HG03135 (cell line): ENCODE results near the gene RCC1.
A peak's percentile ranks its signal among the peaks of the same experiment; 100 is the strongest.
"Not testable (repeated sequence)": the region's sequence is repeated elsewhere in the genome, so short reads cannot be mapped to it uniquely, and the experiment has no call there.

ENCODE experiments used
- ATAC-seq: cut with Tn5 transposase; IDR thresholded peaks from one replicate; pipeline ENCODE4 v1.9.1; 2021; ENCODE audit warnings: mild to moderate bottlenecking, moderate library complexity; ENCODE audit not compliant: unreplicated experiment

The RCC1 gene

DNA sequence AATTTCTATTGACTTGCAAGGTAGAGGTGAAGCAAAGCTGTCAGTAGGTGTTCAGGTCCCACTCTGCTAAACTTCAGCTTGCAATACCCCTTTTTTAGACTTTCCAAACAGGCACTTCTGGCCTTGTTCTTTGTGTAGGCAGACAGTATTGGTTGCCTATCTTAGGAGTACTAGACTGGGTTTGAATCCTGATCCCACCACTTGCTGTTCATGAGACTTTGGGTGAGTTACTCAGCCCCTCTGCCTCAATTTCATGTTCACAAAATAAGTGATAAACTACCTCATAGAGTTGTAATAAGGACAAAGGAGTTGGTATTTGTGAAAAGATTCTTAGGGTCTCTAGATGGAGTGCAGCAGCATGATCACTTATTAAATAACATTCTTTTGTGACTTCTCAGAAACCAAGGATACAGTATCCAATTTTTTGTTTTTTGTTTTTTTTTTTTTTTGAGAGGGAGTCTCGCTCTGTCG, 5.2 kb downstream of the RCC1 start:
- ATAC-seq, result no peak

DNA sequence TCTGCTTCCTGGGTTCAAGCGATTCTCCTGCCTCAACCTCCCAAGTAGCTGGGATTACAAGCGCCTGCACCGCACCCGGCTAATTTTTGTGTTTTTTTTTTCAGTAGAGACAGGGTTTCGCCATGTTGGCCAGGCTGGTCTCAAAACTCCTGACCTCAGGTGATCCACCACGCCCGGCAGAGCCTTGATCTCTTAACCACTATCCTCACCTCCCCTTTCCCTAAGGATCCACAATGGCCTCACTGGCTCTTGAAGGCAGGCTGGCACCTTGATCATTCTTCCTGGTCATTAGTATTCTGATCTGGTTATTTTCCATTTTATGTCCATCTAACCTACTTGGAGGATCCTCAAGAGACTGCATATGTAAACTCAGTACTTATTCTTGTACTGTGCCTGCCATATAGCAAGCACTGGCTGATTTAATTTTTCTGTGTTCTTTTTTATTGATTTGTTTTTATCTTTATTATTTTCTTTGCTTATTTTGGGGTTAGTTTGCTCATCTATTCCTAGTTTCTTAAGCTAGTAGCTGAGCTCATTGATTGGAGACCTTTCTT, 6.3 kb downstream of the RCC1 start:
- ATAC-seq, result no peak

DNA sequence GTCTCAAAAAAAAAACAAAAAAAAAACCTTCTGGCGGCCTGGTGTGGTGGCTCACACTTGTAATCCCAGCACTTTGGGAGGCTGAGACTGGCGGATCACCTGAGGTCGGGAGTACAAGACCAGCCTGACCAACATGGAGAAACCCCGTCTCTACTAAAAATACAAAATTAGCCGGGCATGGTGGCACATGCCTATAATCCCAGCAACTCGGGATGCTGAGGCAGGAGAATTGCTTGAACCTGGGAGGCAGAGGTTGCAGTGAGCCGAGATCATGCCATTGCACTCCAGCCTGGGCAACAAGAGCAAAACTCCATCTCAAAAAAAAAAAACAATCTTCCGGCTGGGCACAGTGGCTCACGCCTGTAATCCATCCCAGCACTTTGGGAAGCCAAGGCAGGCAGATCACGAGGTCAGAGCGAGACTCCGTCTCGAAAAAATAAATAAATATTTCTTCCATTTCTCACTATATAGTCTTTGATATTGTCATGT, 8.6 kb downstream of the RCC1 start:
- ATAC-seq, result not testable (repeated sequence)

DNA sequence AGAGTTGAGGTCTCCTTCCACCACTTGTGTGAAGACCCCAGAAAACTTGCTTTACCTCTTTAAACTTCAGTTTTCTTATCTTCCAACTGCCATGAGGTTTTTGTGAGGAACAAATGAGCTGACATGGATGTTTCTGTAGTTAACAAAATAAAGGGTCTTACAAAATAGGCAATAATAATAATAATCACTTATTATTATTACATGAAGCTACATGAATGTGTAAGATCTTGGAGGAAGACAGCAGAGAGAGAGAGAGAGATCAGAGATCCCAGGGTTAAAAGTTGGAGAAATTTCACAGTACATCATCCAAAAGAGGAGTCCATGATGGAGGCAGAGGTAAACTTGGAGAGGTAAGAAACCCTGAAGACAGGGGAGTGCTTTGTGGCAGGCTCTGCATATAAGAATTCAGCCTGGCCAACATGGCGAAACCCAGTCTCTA, 10.7 kb downstream of the RCC1 start:
- ATAC-seq, result no peak

DNA sequence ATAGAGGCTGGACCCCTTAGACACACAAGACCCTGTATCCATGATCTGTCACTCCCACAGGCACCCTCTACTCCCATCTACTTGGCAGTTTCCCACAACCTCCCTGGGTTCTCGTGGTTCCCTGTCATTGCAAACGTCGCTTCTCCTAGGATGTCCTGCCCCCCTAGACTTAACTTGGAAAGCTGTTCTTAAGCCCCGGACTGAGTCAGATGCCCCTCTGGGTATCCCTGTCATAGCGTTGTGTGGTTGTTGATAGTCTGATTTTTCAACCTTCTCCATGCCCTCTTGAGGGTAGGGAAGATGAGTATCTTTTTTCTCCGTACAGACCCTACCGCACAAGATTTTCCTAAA, 11.8 kb downstream of the RCC1 start:
- no peak for ATAC-seq

DNA sequence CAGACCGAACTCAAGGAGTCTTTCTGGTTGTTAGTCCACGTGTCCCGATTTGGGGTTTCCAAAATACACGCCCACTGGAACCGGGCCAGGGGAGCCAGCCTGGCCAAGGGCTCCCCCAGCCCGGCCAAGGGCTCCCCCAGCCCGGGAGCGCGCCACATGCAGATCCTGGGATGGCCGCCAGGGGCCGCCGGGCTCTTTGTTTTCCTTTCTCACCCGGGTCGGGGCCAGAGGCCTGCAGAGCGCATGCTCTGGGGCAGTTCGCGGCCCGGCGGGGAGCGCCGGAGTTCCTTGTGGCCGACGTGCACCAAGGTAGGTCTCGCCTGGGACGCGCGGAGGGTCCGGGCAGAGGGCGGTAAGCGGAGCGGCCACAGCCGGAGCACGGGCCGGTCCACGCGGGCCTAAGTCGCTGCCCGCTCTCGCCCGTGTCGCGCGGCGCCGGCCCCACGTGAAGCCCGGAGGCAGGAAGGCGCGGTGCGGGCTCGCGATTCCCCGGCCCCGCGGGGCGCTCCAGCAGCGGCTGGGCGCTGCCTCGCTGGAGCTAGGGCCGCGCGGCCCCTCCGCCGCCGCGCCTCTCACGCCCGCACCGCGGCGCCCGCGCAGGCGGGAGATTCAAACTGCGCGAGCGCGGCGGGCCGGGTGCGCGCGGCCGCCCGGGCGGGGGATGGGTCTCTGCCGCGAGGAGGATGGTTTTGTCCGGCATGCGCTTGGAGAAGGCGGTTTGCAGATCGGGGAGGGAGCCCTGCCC, 12.3 kb downstream of the RCC1 start:
- ATAC-seq, result peak; percentile 66

DNA sequence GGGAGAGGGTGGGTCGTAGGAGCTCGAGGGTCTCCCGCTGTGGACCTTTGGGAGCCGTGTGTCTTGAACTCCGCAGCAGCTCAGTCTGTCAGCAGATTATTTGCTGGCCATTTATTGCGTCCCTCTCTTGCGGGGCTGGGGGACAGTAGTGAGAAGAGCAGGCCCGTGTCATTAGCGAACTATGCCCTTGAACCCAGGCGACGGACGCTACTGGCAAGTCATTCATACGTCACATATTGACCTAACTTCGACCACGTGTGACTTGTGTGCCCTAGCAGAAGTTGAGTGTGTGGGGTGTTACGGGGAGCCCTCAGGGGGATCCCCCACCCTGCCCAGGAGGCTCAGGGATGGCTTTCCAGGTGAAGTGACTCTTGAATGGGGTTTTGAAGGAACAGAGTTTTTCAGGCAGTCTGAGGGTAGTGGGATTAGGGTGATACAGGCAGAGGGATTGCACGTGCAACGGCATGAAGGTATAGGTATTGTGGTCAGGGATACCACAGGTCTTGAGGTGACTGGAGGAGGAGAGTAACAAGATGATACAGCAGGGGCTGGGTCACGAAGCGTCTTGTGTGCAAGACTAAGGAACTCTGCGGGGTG, 13.0 kb downstream of the RCC1 start:
- peak; percentile 26 for ATAC-seq

DNA sequence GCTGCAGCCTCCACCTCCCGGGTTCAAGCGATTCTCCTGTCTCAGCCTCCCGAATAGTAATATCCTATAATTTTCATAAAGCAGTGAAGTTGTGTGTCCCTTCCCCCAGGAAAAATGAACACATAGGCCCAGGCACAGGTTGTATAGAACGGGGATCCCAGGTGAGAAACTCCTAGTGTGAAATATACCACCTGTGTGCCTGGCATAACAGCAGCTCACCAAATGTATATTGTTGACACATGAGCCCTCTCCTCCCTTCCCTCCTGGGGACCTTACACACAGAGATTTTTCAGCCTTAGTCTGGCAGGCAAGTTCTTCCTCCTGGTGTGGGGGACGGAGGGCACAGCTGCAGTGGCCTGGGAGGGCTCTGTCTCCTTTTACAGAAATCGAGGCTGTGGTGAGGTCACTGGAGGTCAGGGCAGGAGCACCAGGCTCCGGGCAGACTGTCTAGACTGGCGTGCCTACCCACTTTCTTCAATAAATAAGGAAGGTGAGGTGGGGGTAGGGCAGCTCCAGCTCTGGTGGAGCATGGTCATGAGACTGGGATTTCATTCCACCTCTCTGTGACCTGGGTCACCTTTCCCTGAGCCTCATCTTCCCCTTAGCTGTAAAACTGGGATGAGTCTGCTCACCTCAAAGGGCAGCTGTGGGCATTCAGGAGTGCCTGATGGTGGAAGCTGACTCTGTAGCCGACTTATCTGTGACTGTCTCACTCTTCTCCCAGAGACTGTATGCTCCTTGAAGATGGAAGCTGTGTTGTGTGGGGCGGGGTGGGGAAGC, 14.3 kb downstream of the RCC1 start:
- ATAC-seq, result no peak

DNA sequence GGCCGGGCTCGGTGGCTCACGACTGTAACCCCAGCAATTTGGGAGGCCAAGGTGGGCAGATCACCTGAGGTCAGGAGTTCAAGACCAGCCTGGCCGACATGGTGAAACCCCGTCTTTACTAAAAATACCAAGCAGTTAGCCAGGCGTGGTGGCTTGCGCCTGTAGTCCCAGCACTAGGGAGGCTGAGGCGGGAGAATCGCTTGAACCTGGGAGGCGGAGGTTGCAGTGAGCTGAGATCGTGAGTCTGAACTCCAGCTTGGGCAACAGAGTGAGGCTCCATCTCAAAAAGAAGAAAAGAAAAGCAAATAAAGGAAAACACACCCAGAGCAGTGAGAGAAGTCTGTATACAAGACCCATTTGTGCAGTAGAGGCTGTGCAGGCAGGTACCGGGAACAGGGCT, 15.0 kb downstream of the RCC1 start:
- not testable (repeated sequence) for ATAC-seq

DNA sequence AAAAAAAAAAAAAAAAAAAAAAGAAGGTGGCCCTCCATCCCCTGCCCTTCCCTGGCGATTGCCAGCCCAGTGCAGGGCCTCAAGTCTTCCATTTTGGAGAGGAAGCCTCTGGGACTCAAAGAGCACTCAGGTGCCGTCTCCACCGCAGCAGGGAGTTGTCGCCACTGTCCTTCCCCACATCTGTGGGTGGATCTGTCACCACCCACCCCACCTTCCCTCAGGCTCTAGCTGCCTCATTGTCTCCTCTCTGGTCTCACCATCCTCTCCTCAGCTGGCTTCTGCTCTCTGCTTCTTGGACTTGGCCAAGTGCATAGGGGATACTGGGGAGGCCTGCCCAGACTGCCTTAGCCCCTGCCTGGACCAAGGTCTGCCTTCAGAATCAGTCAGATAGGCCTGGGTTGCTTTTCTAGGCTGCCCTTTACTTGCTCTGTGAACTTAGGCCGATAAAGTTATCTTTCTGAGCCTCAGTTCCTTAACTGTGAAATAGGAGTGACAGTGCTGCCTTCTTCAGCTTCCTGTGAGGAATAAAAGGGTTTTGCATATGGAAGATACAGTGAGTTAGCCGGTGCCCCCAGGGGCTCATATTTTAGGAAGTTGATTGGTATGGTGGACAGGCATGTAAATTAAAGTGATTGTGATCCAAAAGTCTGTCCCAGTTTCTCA, 15.8 kb downstream of the RCC1 start:
- ATAC-seq, result no peak

DNA sequence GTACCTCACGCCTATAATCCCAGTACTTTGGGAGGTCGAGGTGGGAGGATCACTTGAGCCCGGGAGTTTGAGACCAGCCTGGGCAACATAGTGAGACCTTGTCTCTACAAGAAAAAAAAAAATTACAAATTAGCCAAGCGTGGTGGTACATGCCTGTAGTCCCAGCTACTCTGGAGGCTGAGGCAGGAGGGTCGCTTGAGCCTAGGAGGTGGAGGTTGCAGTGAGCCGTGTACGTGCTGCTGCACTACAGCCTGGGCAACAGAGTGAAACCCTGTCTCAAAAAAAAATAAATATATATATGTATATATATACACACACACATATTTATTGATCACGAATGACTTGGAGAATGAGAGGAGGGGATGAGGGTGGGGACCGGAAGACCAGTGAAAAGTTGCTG, 16.7 kb downstream of the RCC1 start:
- not testable (repeated sequence) for ATAC-seq

DNA sequence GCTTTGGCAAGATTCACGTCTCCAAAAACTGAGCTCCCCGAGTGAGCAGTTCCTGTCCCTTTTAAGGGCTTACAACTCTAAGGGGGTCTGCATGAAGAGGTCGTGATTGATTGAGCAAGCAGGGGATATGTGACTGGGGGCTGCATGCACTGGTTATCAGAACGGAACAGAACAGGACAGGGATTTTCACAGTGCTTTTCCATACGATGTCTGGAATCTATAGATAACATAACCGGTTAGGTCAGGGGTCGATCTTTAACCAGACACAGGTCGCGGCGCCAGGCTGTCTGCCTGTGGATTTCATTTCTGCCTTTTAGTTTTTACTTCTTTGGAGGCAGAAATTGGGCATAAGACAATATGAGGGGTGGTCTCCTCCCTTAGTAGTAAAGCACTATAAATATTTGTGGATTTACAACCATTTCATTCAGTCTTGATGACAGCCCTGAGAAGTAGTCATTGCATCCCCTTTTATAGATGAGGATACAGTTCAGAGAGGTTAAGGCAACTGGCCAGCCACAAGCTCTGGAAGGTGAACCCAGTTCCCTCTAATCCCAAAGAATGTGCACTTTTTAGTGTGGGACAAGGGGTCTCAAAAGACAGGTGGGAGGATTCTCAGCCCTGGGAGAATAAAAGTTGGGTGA, 19.3 kb downstream of the RCC1 start:
- not testable (repeated sequence) for ATAC-seq

DNA sequence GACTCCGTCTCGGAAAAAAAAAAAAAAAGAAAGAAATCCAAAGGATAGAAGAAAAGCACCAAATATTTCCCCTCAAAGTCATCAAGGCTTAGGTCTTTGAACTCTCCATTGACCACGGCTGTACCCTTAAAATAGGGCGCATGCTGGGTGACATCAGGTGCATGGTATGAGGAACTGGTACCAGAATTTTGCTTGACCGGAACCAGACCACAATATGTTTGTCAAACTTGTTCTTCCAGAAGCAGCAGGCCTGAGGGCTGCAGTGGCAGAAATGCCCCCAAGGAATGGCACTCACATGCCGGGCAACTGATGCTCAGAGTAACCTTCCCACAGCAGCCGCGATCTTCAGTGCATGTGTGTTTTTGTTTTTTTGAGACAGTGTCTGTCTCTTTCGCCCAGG, 21.0 kb downstream of the RCC1 start:
- ATAC-seq, result no peak

DNA sequence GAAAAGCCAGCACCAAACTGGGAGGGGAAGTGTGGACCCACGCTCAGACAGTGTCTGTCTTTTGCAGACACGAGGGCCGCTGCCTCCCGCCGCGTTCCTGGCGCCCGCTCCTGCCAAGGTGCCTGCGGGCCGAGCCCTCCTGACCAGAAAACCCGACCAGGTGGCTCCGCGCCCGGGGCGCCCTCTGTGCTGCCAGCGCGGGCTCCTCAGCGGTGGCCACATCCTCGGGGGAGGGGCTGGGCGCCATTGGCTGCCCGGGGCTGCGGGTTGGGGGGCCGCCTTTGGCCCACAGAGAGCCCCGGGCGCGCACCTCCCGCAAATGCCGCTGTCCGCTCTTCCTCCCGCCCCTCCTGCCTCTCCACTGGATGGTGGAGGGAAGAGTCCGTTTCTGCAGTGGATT, 24.6 kb downstream of the RCC1 start:
- ATAC-seq, result no peak

DNA sequence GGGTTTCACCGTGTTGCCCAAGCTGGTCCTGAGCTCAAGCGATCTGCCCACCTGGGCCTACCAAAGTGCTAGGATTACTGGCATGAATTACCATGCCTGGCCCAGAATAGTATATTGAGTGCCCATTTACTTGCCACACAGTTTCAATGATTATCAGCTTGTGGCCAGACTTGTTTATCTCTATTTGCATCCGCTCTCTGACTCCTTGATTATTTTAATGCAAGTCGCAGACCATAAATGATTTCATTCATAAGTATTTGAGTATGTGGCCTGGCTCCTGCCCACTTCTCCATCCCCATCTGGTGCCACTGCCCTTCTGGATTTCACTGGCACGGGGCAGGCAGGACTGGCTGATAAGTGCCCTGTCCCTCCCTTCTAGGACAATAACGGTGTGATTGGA, 28.8 kb downstream of the RCC1 start:
- no peak for ATAC-seq

DNA sequence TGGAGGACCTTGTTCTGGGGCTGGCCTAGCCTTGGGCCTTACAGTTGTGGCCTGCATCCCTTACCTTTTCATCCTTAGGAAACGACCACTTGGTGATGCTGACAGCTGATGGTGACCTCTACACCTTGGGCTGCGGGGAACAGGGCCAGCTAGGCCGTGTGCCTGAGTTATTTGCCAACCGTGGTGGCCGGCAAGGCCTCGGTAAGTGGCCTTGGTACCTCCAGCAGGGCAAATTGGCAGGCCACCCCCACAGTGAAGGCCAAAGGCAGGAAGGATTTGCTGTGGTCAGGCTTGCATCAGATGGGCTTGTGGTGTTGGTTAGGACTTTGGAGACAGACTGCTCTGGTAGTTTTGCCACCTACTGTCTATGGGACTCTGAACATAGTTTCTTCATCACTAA, 29.3 kb downstream of the RCC1 start:
- no peak for ATAC-seq

DNA sequence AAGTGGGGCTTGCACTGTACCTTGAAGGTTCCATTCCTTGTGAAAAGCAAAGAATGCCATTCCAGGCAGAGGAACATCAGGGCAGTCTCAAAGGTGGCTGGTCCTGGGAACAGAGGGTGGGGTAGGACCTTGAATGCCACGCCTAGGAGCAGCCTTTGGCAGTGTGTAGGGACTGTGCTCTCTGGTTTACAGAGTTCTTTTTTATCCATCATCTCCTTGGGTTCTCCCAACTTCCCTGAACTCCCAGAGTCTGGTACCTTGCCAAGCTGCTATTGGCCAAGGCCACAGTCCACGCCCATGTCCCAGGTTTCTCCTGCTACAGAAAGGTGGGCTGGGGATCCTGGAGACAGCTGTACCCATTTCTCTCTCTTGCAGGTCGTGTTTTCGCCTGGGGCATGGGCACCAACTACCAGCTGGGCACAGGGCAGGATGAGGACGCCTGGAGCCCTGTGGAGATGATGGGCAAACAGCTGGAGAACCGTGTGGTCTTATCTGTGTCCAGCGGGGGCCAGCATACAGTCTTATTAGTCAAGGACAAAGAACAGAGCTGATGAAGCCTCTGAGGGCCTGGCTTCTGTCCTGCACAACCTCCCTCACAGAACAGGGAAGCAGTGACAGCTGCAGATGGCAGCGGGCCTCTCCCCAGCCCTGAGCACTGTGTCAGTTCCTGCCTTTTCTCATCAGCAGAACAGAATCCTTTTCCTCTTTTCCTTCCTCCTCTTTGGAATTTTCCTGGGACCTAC, 31.8 kb downstream of the RCC1 start:
- ATAC-seq, result no peak

DNA sequence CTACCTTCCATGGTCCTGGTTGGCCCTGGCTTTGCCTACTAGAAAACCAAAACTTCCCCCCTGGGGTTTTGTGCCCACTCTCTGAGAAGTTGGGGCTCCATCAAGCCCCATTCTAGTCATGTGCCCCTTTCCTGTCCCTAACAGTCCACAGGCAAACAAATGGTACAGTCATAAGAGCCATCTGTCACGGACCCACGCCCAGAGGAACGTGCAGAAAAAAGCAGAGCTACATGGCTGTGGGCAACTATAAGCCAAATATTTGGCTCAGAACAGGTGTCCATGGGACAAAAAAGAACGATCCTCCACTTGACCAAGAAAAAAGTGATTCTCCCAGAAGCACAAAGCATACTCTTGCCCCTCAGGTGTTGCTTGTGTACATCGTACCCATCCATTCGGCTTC, 32.4 kb downstream of the RCC1 start:
- ATAC-seq, result no peak

DNA sequence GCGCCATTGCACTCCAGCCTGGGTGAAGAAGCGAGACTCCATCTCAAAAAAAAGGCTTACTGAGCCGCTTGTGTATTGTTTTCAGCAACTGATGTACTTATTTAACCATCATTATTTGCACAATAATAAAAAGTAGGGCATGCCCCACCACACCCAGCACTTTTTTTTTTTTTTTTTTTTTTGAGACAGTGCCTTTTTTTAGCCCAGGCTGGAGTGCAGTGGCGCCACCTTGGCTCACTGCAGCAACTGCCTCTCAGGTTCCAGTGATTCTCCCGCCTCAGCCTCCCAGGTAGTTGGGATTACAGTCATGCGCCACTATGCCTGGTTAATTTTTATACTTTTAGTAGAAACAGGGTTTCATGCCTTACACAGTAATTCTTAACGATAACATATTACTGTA, 34.8 kb downstream of the RCC1 start:
- ATAC-seq, result no peak
